Testis (tissue), 3 donors: ENCODE measurements around the gene GBE1. TPM values are rescaled to one million over a fixed set of nuclear protein-coding genes. Genes with fewer than 3 reads are reported as not detected.

Experiments
- DNase-seq: peaks from one replicate; pipeline ENCODE4 v3.0.0-alpha.2; 2019
- H3K27ac ChIP-seq, 2 donors: fragments of 200-600 bp; sonication (generic); one replicate each; pipeline ENCODE4 v1.5.1; 2019
- H3K27me3 ChIP-seq: fragments of 200-600 bp; sonication (generic); one replicate; pipeline ENCODE4 v1.5.1; 2019
- H3K36me3 ChIP-seq: fragments of 200-600 bp; sonication (generic); one replicate; pipeline ENCODE4 v1.5.1; 2017; ENCODE audit warnings: low read depth; ENCODE audit errors: missing control alignments
- H3K4me1 ChIP-seq: fragments of 200-600 bp; sonication (generic); one replicate; pipeline ENCODE4 v1.5.1; 2019
- H3K4me3 ChIP-seq, 2 donors: fragments of 200-600 bp; sonication (generic); one replicate each; pipeline ENCODE4 v1.5.1; 2017 to 2019
- H3K9me3 ChIP-seq: fragments of 200-600 bp; sonication (generic); one replicate; pipeline ENCODE4 v1.5.1; 2017
- POLR2A ChIP-seq: fragments of 450-650 bp; IDR thresholded peaks from one replicate; pipeline ENCODE4 v1.6.1; 2017; ENCODE audit warnings: antibody characterized with exemption, mild to moderate bottlenecking, moderate library complexity
- WGBS, 2 donors: methylation state at CpG; one replicate each; pipeline ENCODE4 v1.1.5; 2018; 5-methylcytosine and 5-hydroxymethylcytosine counted together
- intact Hi-C: fragments of 100-400 bp; cut with DNase I; formaldehyde crosslinking; loops from one replicate; pipeline ENCODE4 v1.15.1; 2023; ENCODE audit warnings: low total_unique reads
- polyA plus RNA-seq: library from polyadenylated mRNA; stranded (reverse); fragments of 350-450 nt; fragmentation: Illumina TruSeq; extraction: RNeasy Lipid Tissue Mini Kit (QIAGEN cat#74804); gene quantifications from one replicate; pipeline ENCODE4 v1.2.3, GENCODE V29; 2014; ENCODE audit warnings: low read depth, low replicate concordance; ENCODE audit not compliant: insufficient read depth
- total RNA-seq, 2 donors: library from RNA; depleted of rRNA; stranded (reverse); fragments of >200 nt; gene quantifications; one replicate each; pipeline ENCODE4 v1.2.3, GENCODE V29; 2016
- TF ChIP-seq, protein P1 (sequence below), 3 experiments: fragments of 450-650 bp in 2 of 3; fragments of 200-600 bp in 1 of 3; sonication (generic) in 1 of 3; IDR thresholded peaks; one replicate each; pipeline ENCODE4 v1.5.1; 2016 to 2019; ENCODE audit warnings: antibody characterized with exemption in 3 of 3, mild to moderate bottlenecking in 2 of 3, moderate library complexity in 1 of 3

Gene GBE1
- total and polyA plus RNA-seq, 3 donors from 2014 or later, result 14.1 to 23.5 (median 19.4) TPM

DNA sequence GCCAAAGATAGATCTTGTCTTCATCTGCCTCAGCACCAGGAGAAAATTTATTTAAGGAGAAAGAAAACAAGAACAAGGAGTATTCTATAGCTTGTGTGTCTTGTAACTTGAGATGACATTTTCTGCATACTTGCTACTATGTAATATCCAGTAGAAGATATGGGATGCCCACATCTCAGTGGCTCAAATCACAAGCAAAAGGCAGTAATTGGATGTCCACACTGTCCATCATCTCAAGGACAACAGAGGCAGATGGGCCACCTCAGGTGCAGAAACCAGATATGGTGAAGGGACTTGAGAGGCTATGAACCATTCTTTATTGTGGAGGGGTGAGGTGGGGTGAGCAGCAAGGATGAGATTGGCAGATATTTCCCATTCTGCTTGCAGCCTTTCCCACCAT lies 309.0 kb downstream of the GBE1 start:
- no peaks in the 10 kb centered on the region for H3K9me3 ChIP-seq
- no peak for DNase-seq
- intact Hi-C loops, result no loop called here

DNA sequence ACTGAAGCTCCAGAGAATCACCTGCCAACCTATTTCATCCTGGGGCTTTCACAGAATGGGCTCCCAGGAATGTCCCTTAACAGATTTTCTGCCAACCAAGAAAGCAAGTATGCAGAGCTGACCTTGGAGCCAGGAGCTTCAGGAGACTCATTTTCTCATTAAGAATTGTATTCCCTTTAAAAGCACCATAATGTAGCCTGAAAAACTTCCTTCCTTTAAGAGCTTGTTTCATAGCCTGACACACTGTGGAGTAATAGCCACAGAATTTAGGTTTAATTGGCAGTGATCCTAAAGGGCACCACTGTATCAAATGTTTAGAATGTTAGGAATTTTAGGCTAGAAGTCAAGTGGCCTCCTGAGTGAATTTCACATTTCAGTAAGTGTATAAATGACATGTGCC lies 309.8 kb downstream of the GBE1 start:
- intact Hi-C loops, result no loop called here
- DNase-seq, result no peak
- H3K27ac ChIP-seq, result no peak overlapping the region
- TF ChIP-seq POLR2A, result no peak
- TF ChIP-seq, protein P1, sequence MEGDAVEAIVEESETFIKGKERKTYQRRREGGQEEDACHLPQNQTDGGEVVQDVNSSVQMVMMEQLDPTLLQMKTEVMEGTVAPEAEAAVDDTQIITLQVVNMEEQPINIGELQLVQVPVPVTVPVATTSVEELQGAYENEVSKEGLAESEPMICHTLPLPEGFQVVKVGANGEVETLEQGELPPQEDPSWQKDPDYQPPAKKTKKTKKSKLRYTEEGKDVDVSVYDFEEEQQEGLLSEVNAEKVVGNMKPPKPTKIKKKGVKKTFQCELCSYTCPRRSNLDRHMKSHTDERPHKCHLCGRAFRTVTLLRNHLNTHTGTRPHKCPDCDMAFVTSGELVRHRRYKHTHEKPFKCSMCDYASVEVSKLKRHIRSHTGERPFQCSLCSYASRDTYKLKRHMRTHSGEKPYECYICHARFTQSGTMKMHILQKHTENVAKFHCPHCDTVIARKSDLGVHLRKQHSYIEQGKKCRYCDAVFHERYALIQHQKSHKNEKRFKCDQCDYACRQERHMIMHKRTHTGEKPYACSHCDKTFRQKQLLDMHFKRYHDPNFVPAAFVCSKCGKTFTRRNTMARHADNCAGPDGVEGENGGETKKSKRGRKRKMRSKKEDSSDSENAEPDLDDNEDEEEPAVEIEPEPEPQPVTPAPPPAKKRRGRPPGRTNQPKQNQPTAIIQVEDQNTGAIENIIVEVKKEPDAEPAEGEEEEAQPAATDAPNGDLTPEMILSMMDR (IDR thresholded peaks at IDR 0.05), result no peak
- H3K27me3 ChIP-seq, result no peaks in the 10 kb centered on the region
- no peak overlapping the region for H3K4me3 ChIP-seq
- no peaks in the 10 kb centered on the region for H3K36me3 ChIP-seq
- H3K4me1 ChIP-seq, result no peaks in the 10 kb centered on the region
- no peaks in the 10 kb centered on the region for H3K9me3 ChIP-seq

More for the DNA sequence above, 309.0 kb downstream of the GBE1 start:
- TF ChIP-seq POLR2A, result no peak
- TF ChIP-seq, protein P1 (IDR thresholded peaks at IDR 0.05), result no peak
- H3K4me3 ChIP-seq, result no peak overlapping the region
- H3K36me3 ChIP-seq, result no peaks in the 10 kb centered on the region
- no peaks in the 10 kb centered on the region for H3K4me1 ChIP-seq
- H3K27ac ChIP-seq, result no peak overlapping the region
- no peaks in the 10 kb centered on the region for H3K27me3 ChIP-seq

DNA sequence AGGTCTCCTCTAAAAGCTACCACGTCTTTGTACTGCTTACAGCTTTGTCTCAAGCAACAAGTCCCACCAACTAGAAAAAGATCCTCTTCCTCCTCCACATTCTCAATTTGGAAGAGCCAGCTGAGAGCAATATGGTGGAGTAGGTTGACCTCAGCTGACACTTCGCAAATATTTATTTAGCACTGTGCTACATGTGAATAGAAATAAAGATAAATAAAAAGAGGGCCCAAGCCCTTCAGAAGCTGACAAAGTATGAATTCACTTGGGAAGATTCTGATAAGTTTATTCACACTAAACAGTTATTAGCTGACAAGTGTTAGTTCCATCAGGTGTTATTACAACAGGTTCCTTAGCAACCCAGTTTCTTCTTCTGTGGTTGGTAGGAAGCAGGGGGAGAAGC lies 310.3 kb downstream of the GBE1 start:
- H3K4me3 ChIP-seq, result no peak overlapping the region
- H3K4me1 ChIP-seq, result no peaks in the 10 kb centered on the region
- intact Hi-C loops, result no loop called here
- no peak for DNase-seq
- H3K36me3 ChIP-seq, result no peaks in the 10 kb centered on the region
- H3K27me3 ChIP-seq, result no peaks in the 10 kb centered on the region
- H3K27ac ChIP-seq, result no peak overlapping the region
- H3K9me3 ChIP-seq, result no peaks in the 10 kb centered on the region
- WGBS, 2 donors, result 89 to 91% methylated on average over 2 of the region's 2 CpGs
- no peak for TF ChIP-seq POLR2A
- TF ChIP-seq, protein P1 (IDR thresholded peaks at IDR 0.05), result no peak

DNA sequence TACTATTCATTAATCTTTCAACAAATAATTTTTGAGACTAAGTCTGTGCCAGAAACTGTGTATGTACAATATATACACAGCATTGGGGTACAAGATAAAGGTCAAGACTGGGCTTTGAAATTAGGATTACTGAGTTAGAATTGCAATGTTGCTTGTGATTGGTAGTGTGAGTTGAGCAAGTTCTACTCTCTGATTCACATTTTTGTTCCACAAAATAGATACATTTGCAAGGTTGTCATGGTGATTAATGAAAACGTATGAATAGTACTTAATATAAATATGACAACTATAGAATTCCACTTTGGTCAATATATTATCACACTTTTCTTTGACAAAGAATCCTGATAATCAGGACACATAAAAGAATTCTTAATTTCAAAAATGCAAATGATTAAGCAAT lies 314.6 kb downstream of the GBE1 start:
- Histone ChIP-seq H3K27me3 (no peaks in the 10 kb centered on the region), H3K4me1 (no peaks in the 10 kb centered on the region), H3K36me3 (no peaks in the 10 kb centered on the region), H3K4me3 (no peak overlapping the region), H3K9me3 (no peaks in the 10 kb centered on the region), H3K27ac (no peak overlapping the region)
- DNase-seq, result no peak
- 55 to 67% methylated on average over 1 of the region's 1 CpG for WGBS, 2 donors
- intact Hi-C loops, result no loop called here
- TF ChIP-seq POLR2A, result no peak
- TF ChIP-seq, protein P1 (IDR thresholded peaks at IDR 0.05), result no peak

DNA sequence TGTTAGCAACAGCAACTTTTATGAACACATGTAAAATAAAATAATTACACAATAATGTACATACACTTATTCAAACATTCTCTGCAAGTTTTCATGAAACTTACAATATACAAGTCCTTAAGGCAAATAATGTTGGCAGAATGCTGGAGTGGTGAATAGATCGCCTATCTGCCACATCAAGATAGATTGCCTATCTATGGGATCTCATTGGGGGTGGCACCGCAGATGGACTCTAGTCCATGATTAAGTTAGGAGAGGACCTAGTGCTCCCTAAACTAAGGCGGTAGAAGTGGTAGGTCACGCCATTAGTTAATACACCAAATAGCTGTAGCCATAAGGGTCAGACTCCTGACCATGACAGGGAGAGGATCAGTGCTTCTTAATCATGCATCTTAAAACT lies 315.7 kb downstream of the GBE1 start:
- Histone ChIP-seq H3K9me3 (no peaks in the 10 kb centered on the region), H3K4me1 (no peaks in the 10 kb centered on the region), H3K36me3 (no peaks in the 10 kb centered on the region), H3K4me3 (no peak overlapping the region), H3K27ac (no peak overlapping the region), H3K27me3 (no peaks in the 10 kb centered on the region)
- no peak for DNase-seq
- 82 to 92% methylated on average over 4 of the region's 4 CpGs for WGBS, 2 donors
- intact Hi-C loops, result no loop called here
- TF ChIP-seq, protein P1 (IDR thresholded peaks at IDR 0.05), result no peak
- TF ChIP-seq POLR2A, result no peak
